GM21619 (cell line): ENCODE measurements around the gene KCNK7.

ENCODE experiments used
- ATAC-seq: cut with Tn5 transposase; IDR thresholded peaks from one replicate; pipeline ENCODE4 v1.9.1; 2021; ENCODE audit not compliant: unreplicated experiment

KCNK7 gene

GRCh38 chr11:65589444-65590239 lies 6.0 kb downstream of the KCNK7 start:
- ATAC-seq = no peak

- ATAC-seq = peak; percentile 76
These were observed 7.2 kb downstream of the KCNK7 start for GRCh38 chr11:65588199-65589054.

- no peak for ATAC-seq
These were observed 8.9 kb downstream of the KCNK7 start for GRCh38 chr11:65586676-65587075.

GRCh38 chr11:65586247-65586630 lies 9.4 kb downstream of the KCNK7 start:
- ATAC-seq = no peak

- ATAC-seq = no peak
These were observed 10.0 kb downstream of the KCNK7 start for GRCh38 chr11:65585396-65586246.

- ATAC-seq = no peak
These were observed 10.9 kb downstream of the KCNK7 start for GRCh38 chr11:65584723-65585171.

GRCh38 chr11:65584106-65584505 lies 11.5 kb downstream of the KCNK7 start:
- no peak for ATAC-seq

GRCh38 chr11:65583589-65583988 lies 12.0 kb downstream of the KCNK7 start:
- no peak for ATAC-seq

- no peak for ATAC-seq
These were observed 13.7 kb downstream of the KCNK7 start for GRCh38 chr11:65581928-65582327.

- no peak for ATAC-seq
These were observed 14.8 kb downstream of the KCNK7 start for GRCh38 chr11:65580756-65581155.

- no peak for ATAC-seq
These were observed 15.4 kb downstream of the KCNK7 start for GRCh38 chr11:65580031-65580692.

GRCh38 chr11:65579291-65579690 lies 16.3 kb downstream of the KCNK7 start:
- no peak for ATAC-seq

- no peak for ATAC-seq
These were observed 16.9 kb downstream of the KCNK7 start for GRCh38 chr11:65578667-65579066.

GRCh38 chr11:65578134-65578533 lies 17.5 kb downstream of the KCNK7 start:
- no peak for ATAC-seq

GRCh38 chr11:65577756-65578109 lies 17.9 kb downstream of the KCNK7 start:
- ATAC-seq = no peak

GRCh38 chr11:65576867-65577755 lies 18.5 kb downstream of the KCNK7 start:
- ATAC-seq = no peak

- no peak for ATAC-seq
These were observed 19.3 kb downstream of the KCNK7 start for GRCh38 chr11:65576232-65576866.

GRCh38 chr11:65575568-65576231 lies 19.9 kb downstream of the KCNK7 start, which contains the start of gene EHBP1L1:
EHBP1L1 (plus strand) TSS chr11:65576053; CDS start chr11:65576303, 250 bp downstream.
- ATAC-seq = no peak
